Prostate gland (tissue), 2 donors: Measurements from ENCODE around the gene NEDD4L.

Source experiments
- POLR2AphosphoS5 ChIP-seq: sonication (generic); formaldehyde crosslinking; IDR thresholded peaks from one replicate; pipeline ENCODE4 v1.6.1; 2017; ENCODE audit warnings: antibody characterized with exemption
- TF ChIP-seq, protein P1 (sequence below), 4 experiments: fragments of 200-600 bp in 2 of 4; fragments of 450-650 bp in 2 of 4; sonication (generic) in 2 of 4; IDR thresholded peaks; 1 replicate in 3 of 4; 2 replicates in 1 of 4; pipeline ENCODE4 v1.5.1; 2016 to 2019; ENCODE audit warnings: antibody characterized with exemption in 4 of 4, mild to moderate bottlenecking in 2 of 4, moderate library complexity in 2 of 4

DNA sequence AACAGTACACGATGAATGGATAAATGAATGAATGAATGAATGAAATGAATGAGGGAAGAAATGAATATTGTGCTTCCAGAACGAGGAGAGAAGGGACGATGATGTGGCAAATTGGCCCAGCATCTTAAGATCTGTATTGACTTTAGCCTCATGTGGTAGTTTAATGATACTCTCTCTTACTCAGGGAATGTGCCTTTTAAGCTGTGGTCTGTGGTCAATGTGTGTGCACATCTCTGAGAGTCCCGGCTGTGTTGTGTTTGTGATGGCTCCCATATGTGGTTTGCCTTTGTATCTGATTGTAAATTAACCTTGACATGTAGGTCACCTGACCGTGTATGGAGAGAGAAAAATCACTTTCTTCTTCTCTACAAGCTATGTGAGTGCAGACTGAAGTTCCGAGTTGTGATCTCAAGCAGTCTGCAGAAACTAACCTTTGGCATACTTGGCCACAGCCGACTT lies 91.2 kb downstream of the NEDD4L start:
- TF ChIP-seq, protein P1, sequence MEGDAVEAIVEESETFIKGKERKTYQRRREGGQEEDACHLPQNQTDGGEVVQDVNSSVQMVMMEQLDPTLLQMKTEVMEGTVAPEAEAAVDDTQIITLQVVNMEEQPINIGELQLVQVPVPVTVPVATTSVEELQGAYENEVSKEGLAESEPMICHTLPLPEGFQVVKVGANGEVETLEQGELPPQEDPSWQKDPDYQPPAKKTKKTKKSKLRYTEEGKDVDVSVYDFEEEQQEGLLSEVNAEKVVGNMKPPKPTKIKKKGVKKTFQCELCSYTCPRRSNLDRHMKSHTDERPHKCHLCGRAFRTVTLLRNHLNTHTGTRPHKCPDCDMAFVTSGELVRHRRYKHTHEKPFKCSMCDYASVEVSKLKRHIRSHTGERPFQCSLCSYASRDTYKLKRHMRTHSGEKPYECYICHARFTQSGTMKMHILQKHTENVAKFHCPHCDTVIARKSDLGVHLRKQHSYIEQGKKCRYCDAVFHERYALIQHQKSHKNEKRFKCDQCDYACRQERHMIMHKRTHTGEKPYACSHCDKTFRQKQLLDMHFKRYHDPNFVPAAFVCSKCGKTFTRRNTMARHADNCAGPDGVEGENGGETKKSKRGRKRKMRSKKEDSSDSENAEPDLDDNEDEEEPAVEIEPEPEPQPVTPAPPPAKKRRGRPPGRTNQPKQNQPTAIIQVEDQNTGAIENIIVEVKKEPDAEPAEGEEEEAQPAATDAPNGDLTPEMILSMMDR (IDR thresholded peaks at IDR 0.05), result no peak
- TF ChIP-seq POLR2AphosphoS5, result no peak
